M059J (cell line): ENCODE results near the gene QSOX1. TPM values are rescaled to one million over a fixed set of nuclear protein-coding genes. Genes with fewer than 3 reads are reported as not detected.
"Not testable (repeated sequence)": the region's sequence is repeated elsewhere in the genome, so short reads cannot be mapped to it uniquely, and the experiment has no call there.

Experiments used
- DNase-seq: peaks from one replicate; pipeline ENCODE4 v3.0.0-alpha.2; 2012; ENCODE audit warnings: low read depth
- total RNA-seq: library from RNA; depleted of rRNA; stranded (reverse); fragments of >200 nt; shearing (Covaris generic); gene quantifications from 2 replicates; pipeline ENCODE4 v1.2.3, GENCODE V29; 2014

Gene QSOX1
- total RNA-seq, 1 experiment from 2014 or later: 330 TPM

DNA sequence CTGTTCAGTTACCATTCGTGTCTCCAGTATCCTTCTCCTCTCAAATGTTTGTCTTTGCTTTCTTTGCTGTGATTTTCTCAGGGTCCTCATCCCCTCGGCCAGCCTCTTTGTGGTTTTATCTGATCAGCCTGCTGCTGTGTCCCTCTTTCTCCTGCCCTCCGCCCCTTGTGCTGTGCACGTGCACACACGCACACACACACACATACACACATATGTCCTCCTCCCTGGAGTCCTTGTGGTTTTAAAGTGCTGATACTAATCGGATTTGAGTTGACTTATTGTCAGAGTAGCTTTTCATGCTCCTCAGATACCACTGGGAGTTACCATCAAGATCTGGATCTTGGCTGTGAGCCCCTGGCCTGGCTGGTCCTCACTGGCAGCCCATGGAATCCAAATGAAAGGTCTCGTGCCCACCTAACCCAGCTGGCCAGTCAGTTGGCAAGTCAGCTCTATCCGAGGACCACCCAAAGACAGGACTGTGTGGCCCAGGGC lies 34.1 kb downstream of the QSOX1 start:
- DNase-seq: no peak

DNA sequence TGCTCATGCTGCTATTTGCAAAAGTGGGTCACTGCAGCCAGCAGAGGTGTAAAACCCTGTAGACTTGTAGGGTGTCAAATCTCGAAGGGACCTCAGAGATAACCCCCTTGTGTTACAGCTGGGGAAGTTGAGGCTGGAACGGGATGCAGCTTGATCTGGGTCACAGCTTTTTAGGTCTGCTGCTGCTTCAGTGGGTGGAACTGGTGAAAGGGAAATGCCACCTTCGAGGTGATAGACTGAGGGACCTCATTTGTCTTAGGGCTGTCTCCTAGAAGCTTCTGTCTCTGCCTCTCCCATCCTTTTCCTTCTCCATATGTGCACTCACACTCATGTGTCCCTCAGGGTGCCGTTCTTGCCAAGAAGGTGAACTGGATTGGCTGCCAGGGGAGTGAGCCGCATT lies 35.4 kb downstream of the QSOX1 start:
- DNase-seq: no peak

DNA sequence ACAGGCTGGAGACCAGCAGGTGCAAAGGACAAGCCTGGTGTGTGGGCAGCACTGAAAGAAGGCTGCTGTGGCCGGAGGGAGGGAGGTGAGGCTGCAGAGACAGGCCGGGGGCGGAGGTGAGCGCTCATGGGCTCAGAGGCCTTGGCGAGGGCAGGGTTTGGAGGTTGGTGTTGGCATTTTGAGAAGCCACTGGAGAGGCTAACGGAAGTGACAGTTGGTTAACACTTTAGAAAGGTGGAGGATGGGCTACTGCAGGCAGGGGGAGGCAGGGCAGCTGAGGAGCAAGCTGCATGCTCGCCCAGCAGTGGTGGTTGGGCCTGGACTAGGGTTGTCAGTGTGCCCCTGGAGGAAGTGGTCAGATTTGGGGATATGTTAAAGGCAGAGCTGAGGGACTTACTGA lies 37.5 kb downstream of the QSOX1 start:
- DNase-seq: no peak

DNA sequence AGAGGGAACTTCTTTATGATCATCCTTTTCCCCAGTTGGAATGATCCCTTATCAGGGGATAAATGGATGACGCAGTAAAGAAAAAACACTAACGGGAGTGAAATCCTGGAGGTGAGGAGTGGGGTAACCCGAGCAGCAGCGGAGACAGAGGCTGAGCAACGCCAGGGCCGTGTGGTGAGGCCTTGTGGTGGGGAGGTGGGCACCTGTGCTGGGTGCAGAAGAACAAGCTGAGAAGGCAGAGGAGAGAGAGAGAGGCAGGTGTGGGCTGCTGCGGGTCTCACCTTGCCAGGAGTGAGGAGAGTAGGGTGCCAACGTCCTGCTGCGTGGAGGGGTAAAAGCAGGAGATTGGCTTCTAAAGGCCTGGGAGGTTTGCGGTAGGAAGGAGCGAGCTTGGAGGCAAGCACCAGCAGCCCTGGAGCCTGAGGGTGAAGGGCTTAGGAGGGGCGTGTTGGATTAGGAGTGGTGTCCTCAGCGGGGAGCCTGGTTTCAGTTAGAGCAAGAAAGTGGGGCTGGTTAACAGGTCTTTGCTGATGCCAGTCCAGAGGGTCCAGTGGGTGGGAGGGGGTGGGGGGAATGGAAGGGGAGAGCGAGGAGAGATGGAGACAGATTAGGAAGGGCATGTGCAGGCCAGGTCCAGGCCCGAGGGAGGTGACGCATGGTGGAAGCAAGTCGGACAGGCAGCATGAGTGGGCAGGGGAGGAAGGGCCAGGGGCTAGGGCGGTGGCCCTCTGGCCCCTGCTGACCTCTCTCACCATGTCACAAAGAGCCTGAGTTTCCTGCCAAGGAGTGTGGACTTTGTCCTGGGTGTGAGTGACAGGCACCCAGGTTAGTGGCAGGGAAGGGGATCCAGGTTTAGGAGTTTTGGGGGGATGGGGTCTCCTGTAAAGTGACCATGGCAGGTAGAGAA lies 38.7 kb downstream of the QSOX1 start:
- DNase-seq: no peak

DNA sequence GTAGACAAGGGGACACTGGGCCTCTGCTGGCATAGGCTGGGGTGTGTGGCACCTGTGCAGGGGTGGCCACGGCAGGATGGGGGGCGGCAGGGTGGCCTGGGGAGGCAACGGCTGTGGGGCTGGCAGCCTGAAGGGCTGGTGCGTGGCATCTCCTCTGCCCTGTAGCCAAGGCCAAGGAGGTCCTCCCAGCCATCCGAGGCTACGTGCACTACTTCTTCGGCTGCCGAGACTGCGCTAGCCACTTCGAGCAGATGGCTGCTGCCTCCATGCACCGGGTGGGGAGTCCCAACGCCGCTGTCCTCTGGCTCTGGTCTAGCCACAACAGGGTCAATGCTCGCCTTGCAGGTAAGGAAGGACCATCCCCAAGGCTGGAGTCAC lies 39.4 kb downstream of the QSOX1 start:
- DNase-seq: no peak

DNA sequence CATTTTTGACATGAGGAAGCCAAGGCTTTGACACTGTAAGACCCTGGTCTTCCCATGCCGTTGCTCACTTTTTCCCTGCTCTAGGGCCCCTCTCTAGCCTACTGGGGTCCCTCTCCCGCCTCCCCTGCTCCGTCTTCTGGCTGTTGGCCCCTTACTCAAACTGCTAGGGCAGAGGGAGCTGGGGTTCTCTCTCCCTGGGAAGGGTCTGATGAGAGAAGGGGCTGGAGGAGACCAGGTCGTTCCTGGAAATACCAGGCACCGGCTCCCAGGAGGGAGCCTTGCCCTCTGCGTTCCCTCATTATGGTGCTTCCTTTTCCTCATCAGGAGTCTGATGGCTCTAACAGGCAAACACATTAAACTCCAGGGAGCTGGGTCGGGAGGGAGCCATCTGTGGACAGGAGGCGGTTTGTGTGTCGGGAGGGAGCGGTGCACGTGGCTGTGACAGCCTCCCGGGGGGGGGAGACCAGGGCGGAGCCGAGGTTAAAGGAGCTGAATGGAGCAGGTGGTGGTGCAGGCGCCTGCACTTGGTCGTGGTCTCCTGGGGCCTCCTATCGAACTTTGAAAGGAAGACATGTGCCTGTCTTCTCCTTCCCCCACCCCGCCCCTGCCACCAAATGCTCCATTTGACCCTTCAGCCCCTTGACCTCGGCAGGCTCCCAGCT lies 40.0 kb downstream of the QSOX1 start:
- DNase-seq: no peak

DNA sequence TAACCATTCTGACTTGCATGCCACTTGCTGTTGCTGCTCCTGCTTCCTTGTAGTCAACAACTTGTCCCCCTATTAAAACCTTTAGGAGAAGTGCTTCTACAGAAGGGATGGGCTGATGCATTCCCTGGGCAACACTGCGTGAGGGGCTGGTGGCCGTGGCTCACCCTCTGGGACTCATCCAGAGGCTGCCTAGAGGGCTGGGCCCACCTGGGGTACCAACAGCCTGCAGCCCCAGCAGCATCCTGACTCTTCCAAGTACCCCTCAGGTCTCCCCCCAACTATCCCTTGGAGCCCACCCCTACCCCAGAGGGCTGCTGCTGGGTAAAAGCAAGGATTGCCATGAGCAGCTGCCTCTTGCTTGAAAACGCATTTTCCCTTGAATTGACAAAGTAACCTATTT lies 40.7 kb downstream of the QSOX1 start:
- DNase-seq: no peak

DNA sequence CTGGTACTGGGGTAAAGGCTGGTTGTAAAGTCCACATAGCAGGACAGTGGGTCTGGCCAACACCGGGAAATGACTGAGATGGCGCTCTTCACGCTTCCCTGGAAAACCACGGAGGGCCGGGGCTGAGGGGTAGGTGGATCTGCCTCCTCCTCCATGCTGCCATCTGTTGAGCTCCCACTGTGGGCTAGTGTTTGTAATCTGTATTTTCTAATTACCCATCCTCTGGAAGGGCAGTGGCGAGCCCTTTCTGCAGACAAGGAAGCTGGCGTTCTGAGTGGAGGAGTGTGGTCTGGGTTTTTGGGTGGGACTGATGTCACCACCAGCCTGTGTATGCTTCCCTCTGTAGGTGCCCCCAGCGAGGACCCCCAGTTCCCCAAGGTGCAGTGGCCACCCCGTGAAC lies 41.2 kb downstream of the QSOX1 start:
- no peak for DNase-seq

DNA sequence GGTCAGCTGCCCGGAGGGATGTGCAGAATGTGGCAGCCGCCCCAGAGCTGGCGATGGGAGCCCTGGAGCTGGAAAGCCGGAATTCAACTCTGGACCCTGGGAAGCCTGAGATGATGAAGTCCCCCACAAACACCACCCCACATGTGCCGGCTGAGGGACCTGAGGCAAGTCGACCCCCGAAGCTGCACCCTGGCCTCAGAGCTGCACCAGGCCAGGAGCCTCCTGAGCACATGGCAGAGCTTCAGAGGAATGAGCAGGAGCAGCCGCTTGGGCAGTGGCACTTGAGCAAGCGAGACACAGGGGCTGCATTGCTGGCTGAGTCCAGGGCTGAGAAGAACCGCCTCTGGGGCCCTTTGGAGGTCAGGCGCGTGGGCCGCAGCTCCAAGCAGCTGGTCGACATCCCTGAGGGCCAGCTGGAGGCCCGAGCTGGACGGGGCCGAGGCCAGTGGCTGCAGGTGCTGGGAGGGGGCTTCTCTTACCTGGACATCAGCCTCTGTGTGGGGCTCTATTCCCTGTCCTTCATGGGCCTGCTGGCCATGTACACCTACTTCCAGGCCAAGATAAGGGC lies 41.9 kb downstream of the QSOX1 start:
- DNase-seq: no peak

DNA sequence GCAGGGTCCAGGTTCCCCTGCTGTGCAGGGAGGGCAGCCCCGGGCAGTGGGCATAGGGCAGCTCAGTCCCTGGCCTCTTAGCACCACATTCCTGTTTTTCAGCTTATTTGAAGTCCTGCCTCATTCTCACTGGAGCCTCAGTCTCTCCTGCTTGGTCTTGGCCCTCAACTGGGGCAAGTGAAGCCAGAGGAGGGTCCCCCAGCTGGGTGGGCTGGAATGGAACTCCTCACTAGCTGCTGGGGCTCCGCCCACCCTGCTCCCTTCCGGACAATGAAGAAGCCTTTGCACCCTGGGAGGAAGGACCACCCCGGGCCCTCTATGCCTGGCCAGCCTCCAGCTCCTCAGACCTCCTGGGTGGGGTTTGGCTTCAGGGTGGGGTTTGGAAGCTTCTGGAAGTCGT lies 42.6 kb downstream of the QSOX1 start:
- DNase-seq: no peak

DNA sequence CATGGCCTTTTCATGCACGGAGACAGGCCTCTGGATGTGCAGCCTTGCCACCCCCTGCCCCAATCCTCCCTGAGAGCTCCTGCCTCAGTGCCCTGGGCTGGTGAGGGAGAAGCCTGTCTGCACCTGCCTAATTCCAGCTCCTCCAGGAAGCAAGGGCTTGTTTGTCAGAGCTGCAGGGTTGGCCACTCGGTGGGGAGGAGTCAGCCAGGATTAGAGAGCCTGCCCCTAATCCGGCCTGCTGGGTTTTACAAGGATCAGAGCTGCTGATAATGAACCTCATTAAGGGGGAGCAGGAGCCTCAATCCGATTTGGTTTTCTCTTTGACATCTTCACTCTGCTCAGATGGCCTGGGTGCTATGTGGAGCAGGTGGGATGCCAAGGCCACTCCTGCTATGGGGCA lies 43.5 kb downstream of the QSOX1 start:
- no peak for DNase-seq

DNA sequence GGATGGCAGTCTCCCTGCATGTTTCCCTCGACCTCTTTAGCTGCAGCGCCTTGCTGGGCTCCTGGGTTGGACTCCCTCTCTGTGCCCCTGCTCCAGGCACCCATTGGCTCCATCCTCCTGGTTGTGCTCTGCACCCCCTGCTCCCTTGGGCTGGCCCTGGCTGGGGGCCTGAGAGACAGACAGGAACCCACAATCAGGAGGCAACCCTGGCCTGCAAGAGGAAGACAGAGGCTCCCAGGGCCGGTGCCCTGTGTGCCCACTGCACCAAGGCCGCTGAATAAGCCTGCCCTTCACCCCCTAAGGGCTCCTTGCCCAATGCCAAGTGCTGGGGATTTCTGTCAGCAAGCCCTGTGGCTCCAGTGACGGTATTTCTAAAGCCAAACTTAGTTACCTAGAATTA lies 43.9 kb downstream of the QSOX1 start:
- DNase-seq: no peak

DNA sequence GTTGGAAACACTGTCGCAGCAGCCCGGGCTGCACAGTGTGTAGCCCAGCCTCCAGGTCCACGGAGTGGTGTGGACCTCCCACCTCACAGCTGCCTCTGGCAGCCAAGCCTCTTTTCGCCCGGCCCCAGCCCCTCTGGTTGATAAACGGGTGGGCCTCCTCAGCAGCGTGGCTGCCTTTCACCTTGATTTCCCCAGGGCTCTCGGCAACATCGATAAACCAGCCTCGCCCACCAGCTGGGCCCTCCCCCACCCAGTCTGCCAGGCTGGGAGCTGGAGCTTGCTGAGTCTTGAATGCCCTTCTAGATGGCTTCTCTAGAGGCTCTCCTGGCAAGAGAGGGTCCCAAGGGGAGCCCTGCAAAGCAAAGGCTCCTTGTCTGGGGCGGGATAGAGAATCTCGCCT lies 44.3 kb downstream of the QSOX1 start:
- no peak for DNase-seq

DNA sequence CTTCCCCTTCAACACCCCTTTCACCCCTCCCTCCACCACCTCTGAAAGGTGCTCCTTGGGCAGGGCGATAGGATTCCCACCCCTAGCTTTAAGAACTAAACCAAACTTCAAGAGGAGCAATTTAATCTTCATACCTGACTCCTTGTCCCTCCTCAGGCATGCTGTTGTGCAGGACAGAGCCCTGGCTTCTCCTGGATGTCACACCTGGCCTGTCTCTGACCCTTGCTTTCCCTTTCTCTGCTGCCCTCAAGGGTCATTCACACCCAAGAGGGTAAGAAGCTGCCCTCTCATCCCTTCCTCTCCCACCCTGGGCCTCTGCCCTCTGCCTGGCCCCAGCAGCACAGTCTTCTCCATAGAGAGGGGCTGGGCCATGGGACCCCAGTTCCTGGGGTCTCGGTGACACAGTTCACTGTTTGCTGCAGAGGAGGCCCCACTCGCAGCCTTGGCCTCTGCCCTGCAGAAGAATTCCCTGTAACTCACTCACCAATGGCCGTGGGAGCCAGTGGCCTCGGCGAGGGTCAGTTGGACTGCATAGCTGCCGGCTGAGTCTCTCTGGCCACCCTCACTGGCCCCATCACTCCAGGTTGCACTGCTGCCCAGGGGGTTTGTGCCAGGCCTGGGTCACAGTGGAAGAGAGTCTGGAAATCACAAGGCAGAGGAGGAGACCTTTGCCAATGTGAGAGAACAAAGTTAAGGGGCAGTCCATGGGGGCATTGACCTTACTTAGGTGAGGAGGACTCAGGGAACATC lies 47.0 kb downstream of the QSOX1 start:
- no peak for DNase-seq

DNA sequence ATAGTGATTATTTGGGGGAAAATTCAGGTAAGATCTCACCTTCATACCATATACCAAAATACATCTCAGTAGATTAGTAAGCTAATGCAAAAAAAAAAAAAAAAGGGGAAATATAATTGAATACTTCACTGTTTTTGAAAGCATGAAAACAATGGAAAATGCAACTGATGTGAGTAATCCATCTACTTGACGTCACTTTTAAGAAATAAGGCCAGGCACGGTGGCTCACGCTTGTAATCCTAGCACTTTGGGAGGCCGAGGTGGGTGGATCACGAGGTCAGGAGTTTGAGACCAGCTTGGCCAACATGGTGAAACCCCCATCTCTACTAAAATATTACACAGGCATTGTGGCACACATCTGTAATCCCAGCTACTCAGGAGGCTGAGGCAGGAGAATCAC lies 47.9 kb downstream of the QSOX1 start:
- not testable (repeated sequence) for DNase-seq

DNA sequence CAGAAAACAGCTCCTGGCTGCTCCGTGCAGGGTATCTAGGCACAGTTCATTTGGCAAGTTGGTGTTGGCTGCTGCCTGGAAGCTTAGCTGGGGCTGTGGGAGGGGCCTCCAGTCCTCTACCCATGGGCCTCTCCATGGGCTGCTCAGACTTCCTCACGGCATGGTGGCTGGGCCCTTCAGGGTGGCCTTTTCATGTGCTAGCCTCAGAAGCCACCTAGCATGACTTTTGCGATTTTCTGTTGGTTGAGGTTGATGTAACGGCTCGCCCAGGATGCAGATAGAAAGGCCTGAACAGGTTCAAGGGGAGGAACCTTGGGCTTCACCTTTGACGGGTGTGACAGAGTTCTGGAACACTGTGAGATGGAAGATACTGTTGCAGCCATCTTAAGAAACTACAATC lies 49.6 kb downstream of the QSOX1 start:
- no peak for DNase-seq

DNA sequence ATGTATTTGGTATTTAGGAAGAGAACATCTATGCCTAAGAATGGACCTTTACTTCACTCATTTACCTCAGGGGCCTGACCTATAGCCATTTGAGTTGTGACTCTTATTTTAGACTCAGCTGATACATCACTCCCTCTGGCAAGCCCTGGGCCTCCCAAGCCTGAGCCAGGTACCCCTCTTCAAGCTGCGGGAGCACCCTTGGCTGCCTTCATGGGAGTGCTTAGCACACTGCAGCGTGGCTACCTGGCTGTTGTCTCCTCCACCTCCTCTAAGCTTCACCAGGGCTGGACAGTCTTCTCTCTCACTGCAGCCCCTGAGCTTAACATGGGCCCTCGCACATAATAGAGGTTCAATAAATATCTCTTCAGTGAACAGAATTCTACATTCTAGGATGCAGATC lies 51.9 kb downstream of the QSOX1 start:
- no peak for DNase-seq

DNA sequence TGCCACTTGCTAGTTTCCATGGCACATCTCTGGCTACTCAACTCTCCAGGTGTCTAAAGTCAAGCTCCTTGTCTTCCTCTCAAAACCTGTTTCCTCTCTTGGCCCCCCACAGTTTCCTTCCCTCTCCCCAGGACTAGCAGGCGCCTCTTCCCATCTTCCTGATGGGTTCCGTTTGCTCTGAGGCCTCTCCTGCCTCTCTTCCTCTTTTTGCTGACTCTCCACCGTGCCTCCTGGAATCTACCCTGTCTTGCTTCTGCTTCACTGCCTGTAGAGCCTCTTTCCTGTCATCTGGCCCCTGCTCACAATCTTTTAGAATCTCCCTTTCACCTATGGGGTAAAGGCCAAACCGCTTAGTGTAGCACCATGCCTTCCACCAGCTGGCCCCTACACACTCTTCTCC lies 53.6 kb downstream of the QSOX1 start:
- DNase-seq: no peak

DNA sequence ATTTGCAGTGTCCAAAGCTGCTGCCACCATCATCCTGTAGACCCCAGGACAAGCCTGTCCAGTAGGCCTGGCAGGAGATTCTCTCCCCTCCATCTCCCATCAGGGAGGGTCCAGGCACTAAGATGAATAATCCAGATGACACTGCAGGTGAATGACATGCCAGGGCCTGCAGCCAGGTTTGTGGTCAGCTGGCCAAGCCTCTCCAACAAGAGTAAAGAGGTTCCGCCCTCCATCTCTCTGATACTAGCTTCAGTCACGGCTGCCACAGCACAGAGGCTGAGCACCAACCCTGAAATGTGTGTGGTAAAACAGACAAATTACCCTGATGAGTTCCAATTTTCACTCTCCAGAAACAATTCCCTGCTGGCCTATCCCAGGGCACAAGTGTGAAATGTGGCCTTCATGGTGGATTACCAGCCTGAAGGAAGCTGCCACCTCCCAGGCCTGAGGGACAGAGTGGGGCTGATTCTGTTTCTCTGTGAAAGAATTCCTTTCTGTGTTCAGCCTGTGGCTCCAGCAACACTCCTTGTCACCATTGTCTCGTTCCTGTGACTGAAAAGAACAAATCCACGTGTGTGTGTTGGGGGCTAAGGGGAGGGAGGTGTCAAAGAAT lies 55.4 kb downstream of the QSOX1 start:
- peak; percentile 25 for DNase-seq

DNA sequence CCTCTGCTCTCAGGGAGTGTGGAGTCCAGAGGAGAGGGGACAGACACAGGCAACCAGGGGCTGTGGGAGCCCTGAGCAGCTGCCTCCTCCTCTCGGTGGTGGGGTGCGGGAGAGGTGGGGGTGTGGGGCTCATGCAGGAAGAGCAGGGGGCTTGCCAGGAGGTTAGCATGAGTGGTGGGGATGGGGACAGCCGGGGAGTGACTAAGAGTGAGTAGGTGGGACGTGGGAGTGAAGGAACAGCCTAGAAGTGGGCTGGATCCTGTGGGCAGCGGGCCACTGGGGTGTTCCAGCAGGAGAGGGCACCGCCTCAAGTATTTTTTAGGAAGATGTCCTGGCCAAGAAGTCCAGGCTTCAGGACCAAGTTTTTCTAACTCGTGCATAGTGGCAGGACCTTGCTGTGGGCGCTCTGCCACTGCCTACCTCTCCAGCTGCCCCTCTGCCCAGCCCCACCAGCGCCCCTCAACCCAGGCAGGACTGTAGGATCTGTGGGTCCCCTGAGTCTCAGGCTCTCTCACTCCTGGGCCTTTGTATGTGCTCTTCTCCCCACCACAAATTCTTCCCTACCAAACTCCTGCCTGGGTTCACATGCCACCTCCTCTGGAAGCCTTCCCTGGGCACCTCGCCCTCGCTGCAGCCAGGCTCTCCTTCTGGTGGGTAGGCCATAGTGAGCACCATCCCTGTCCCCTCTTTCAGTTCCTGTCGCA lies 56.6 kb downstream of the QSOX1 start:
- no peak for DNase-seq

DNA sequence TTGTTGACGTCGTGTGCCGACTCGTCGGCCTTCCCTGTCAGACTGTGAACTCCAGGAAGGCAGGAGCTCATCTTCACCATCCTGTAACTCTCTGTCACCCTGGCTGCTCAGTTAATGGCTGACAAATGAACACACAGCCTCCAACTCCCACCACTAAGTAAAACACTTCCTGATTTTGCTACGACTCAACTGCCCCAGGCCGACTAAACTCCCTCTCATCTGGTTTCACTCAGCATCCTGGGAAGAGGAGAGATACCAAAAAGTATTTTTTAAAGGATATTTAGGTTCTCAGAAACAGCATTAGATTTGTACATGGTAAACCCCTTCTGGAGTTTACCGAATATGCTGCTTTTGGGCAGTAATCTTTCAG lies 57.2 kb downstream of the QSOX1 start:
- DNase-seq: no peak
